Inflammatory macrophage treated with lipopolysaccharide for 1 hour (primary cell): ENCODE results near the gene PRSS57.
A peak's percentile ranks its signal among the peaks of the same experiment; 100 is the strongest.
"Not testable (repeated sequence)": the region's sequence is repeated elsewhere in the genome, so short reads cannot be mapped to it uniquely, and the experiment has no call there.

Experiments
- DNase-seq, 2 donors: peaks; one replicate each; pipeline ENCODE4 v3.0.0-alpha.2; 2020 to 2022

The PRSS57 gene

GRCh38 chr19:695352-695949 is at the start of gene PRSS57:
PRSS57 (minus strand) TSS chr19:695452; CDS start chr19:695430, 22 bp downstream.
- no peak for DNase-seq

DNA sequence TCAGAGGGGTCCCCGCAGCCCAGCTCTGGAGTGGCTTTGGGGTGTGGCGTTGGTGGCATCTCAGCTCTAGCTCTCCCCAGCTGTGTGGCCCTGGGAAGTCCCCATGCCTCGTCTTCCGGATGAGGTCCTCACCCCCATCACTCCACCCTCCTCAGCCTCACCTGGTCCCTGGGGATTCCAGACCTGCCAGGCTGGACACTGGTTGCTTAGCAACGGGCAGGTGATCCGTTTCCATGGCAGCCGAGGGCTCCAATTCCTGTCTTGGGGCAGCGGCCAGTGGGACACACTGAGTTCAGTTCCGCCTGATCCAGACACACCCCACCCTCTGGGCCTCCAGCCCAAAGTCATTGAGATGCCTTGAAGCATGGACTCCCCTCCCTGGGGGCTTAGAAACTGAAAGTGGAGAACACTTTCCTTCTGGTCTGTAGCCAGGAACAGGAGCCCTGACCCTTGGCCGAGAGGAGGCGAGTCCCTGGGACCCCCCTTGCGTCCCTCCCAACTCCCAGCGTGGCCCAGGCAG is 48.0 kb upstream of the PRSS57 start:
- DNase-seq: no peak

GRCh38 chr19:742540-743075 is 47.4 kb upstream of the PRSS57 start:
- no peak for DNase-seq

DNA sequence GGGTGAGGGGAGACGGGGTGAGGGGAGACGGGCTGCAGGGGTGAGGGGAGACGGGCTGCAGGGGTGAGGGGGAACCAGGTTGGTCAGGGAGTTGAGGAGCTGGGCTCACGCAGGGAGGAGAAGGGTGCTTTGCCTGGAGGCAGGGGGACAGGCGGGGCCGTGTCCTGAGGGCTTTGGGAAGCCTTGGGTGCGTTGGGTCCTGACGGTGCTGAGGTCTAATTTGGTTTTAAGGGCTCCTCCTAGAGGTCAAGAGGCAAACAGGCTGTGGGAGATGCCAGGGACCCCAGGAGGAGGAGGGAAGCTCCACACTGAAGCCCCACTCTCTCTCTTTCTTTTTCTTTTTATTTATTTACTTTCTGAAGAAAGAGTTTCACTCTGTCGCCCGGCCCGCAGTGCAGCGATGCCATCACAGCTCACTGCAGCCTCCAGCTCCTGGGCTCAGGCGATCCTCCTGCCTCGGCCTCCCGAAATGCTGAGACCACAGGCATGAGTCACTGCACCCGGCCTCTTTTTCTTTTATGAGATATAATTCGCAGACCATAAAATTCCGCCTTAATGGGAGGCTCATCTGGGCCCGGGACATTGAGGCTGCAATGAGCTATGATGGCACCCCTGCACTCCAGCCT is 46.4 kb upstream of the PRSS57 start:
- DNase-seq: peak in 1 of 2 donors; percentile 15

- DNase-seq: not testable (repeated sequence)
Observed at GRCh38 chr19:740816-741505, 45.7 kb upstream of the PRSS57 start.

DNA sequence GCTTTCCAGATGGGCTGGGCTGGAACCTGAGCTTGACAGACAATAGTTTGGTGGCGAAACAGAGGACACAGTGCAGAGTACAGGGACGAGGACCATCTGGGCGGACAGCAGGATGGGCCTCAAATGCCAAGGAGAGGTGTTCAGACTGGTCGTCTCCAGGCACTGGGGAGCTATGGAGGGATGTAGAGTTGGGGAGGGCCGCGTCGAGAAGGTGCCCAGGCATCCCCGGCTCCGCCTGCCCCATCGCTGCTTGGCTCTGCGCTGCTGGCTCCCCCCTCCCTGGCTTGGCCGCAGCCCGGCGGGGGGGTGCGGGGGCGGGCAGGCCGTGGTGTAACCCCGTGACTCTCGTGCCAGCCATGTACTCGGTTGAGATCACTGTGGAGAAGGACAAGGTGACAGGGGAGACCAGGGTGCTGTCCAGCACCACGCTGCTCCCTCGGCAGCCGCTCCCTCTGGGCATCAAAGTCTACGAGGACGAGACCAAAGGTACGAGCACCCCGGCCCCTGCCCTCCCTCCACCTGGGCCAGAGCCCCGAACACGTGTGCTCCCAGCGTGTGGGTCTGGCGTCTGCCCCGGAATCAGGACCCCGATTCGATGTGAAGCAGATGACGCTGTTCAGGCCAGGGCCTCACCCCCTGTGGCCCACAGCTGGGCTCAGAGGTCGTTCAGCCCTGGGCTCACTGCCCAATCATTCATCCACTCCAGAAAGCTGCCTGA is 44.9 kb upstream of the PRSS57 start:
- DNase-seq: no peak

GRCh38 chr19:738509-739128 is 43.4 kb upstream of the PRSS57 start:
- no peak for DNase-seq

GRCh38 chr19:737591-738093 is 42.4 kb upstream of the PRSS57 start:
- DNase-seq: peak in 1 of 2 donors; percentile 39

- DNase-seq: no peak
Observed at GRCh38 chr19:736125-736524, 40.9 kb upstream of the PRSS57 start.

DNA sequence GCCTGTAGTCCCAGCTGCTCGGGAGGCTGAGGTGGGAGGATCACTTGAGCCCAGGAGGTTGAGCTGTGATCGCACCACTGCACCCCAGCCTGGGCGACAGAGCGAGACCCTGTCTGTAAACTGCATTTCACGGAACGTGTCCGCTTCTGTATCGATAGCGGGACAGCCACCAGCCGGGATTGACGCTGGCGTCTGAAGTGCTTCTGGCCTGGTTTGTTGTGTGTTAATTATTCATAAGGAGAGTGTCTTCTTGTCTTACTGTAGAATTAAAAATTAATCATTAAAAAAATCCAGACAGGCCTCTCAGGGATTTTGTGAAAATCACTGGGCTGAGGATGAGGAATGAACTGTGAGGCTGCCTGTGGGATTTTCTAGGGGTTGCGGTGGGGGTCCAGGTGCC is 39.5 kb upstream of the PRSS57 start:
- DNase-seq: no peak

GRCh38 chr19:732148-733069 is 37.2 kb upstream of the PRSS57 start:
- DNase-seq: no peak

- no peak for DNase-seq
Observed at GRCh38 chr19:731000-731399, 35.7 kb upstream of the PRSS57 start.

- DNase-seq: no peak
Observed at GRCh38 chr19:729965-730668, 34.9 kb upstream of the PRSS57 start.

GRCh38 chr19:729564-729963 is 34.3 kb upstream of the PRSS57 start:
- DNase-seq: not testable (repeated sequence)

DNA sequence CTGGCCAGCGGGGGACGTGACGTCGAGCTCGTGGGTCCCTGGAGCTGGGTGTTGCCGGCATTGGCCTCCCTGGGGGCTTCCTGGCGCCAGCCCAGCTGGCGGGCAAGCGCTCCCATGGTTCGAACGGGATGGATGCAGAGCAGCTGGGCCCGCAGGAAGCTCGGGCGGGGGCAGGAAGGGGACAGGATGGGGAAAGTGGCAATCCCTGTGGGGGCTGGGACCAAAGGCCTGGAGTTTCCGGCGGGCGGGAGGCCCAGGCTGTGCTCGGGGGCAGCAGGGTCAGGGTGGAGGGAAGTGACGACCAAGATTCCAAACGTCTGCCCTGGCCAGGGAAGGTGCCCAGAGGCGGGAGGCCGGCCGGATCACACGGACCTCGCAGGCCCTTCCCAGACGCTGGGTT is 32.8 kb upstream of the PRSS57 start:
- no peak for DNase-seq

DNA sequence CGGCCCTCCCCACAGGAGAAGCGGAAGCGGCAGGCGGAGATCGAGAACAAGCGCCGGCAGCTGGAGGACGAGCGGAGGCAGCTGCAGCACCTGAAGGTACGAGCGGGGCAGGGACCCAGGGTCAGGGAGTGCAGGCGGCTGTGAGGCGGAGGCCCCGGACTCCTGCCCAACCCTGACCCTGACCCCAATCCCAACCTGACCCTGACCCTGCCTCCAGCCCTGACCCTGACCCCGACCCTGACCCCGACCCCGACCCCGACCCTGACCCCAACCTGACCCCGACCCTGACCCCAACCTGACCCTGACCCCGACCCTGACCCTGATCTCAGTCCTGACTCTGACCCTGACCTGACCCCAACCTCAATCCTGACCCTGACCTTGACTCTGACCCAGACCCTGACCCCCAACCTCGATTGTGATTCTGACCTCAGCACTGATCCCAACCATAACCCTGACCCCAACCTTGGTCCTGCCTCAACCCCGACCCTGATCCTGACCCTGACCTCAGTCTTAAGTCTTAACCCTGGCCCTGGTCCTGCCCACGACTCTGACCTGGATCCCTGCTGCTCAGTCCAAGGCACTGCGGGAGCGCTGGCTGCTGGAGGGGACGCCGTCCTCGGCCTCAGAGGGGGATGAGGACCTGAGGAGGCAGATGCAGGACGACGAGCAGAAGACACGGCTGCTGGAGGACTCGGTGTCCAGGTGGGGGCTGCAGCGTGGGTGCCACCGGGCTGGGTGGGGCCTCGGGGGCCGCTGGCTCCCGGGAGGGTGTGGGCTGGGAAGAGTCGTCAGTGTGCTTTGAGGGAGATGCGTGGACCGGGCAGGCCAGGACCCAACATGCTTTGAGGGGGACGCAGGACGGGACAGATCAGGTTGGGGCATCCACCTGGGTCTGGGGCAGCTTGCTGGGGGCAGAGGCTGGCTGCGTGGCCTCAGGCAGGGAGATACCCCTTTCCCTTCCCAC is 32.0 kb upstream of the PRSS57 start:
- no peak for DNase-seq

- DNase-seq: no peak
Observed at GRCh38 chr19:725461-726089, 30.3 kb upstream of the PRSS57 start.

DNA sequence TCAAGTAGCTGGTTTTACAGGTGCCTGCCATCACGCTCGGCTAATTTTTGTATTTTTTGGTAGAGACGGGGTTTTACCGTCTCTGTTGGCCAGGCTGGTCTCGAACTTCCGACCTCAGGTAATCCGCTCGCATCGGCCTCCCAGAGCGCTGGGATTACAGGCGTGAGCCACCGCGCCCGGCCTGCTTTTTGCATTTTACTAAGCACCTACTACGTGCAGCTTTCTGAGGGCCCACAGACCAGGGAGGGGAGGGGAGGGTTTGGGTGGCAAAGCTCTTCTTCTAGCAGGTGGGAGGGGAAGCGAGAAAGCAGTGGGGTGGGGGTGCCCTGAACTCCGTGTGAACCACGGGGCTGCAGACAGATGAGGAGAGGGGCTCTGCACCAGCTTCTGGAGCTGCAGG is 28.5 kb upstream of the PRSS57 start:
- DNase-seq: no peak

DNA sequence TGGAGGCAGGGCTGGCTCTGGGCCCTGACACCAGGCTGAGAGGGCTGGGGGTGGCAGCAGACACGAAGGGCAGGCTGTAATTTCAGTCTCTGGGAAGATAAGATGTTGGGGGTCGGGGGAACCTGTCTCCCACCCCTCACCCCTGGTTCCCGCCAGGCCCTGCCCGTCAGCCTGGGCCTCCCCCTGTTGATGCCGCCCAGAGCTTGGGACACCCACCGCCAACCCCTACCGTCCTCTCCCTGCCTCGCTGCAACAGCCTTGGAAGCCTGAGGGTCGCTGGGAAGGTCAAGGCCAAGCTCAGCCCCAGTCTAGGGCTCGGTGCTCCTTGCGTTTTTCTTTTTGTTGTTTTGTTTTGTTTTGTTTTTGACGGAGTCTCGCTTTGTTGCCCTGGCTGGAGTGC is 28.0 kb upstream of the PRSS57 start:
- DNase-seq: no peak
